Measurements from ENCODE around the gene FBXO41. TPM values are rescaled to one million over a fixed set of nuclear protein-coding genes. Genes with fewer than 3 reads are reported as not detected.
"Not testable (repeated sequence)": the region's sequence is repeated elsewhere in the genome, so short reads cannot be mapped to it uniquely, and the experiment has no call there.

The FBXO41 gene
- total RNA-seq, 1 donor from 2014 or later: 15.4 TPM

DNA sequence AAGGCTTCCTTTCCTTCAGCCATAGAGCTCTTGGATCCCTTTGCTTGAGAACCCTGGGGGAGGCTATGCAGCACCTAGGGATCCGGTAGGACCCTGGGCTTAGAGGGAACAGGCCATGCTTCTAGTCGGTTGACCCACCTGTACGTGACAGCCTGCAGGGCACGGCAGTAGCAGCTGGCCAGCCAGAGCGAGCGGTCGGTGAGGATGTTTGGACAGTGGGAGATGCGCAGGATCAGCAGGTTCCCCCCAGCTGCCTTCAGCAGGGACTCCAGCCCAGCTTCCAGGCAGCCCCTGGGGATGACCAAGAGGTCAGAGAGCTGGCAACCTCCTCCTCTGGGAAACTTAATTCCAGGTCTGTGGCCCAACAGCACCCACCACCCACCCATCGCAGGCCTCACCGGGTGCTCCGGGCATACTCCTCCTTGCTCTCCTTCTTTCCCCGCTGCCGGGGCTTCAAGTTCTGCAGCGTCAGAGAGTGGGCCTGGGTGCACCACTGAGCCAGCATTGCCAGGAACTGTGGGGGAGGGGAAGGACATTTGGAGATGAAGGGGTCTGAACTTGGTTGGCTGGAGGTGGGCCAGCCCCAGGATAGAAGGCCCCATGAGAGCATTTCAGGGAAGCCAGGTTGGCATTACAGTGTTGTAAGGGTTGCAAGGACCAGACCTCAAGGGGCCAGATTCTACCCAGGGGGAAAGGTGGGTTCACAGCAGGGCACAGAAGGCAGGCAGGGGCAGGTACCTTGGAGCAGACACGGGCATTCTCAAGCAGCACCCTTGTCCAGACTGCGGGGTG, 20.5 kb downstream of the FBXO41 start:
- intact Hi-C loops (cut with micrococcal nuclease): no loop called here

DNA sequence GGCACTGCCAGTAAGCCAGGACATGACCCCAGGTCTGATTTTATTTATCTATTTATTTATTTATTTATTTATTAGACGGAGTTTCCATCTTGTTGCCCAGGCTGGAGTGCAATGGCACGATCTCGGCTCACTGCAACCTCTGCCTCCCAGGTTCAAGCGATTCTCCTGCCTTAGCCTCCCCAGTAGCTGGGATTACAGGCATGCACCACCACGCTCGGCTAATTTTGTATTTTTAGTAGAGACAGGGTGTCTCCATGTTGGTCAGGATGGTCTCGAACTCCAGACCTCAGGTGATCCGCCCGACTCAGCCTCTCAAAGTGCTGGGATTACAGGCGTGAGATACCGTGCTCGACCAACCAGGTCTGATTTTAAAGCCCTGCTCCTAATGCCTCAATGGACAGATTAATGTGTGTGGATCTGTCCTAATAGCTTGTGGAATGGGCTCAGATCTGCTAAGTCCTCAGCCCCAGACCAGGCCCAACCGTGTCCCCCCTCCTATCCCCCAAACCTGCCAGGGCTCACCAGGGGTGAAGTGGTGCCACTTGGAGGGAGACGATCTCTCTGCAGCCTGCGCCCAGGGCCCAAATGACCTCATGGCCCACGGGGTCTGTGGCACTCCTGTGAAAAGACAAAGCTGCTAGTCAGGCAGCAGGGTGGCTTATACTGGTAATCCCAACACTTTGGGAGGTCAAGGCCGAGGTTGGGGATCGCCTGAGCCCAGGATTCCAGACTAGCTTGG, 21.4 kb downstream of the FBXO41 start:
- intact Hi-C loops (cut with micrococcal nuclease): not testable (repeated sequence)

DNA sequence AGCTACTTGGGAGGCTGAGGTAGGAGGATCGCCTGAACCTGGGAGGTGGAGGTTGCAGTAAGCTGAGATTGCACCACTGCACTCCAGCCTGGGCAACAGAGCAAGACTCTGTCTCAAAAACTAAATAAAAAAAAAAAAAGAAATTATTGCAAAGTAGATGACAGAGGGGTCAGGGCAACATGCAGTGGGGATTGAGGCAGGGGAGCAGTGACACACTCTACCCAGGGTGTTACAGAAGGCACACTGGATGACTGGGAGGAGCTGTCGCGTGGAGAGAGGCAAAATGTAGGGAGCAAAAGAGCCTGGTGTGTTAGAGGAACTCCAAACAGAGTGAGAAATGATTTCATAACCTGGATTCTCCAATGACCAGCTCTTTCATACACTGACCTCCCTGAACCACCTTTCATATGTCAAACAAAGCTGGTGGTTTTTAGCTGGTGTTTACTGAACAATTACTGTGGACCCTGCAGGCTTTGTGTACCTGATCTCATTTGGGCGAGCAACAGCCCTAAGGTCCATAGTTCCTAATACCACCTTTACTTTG, 22.1 kb downstream of the FBXO41 start:
- intact Hi-C loops (cut with micrococcal nuclease): no loop called here

DNA sequence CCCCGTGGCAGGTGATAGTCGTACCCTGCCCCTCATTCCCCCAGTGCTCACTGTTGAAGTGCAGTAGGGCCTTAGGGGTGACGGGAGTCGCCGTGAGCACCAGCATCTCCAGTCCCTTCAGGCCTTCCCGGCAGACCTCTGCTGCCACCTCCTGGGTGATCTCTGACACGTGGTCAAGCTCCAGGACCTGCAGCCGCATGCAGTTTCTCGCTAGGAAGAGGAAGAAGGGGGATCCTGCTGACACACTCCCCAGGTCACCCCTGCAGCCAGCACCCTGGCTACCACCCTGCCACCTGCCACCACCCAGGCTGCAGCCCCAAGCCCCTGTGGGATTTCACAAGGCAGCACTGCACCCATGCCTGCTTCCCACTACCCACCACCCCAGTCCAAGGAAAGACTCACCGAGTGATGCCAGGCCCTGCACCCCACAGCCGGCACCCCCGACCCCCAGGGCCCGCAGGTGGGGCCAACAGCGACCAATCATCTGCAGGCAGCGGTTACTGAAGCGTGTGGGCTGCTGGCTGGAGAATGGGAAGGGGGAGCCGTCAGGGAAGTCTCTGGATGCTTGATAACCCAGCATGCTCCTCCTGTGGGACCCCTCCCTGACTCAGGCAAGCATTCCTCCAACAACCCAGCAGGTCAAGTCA, 23.8 kb downstream of the FBXO41 start:
- intact Hi-C loops (cut with micrococcal nuclease): no loop called here

DNA sequence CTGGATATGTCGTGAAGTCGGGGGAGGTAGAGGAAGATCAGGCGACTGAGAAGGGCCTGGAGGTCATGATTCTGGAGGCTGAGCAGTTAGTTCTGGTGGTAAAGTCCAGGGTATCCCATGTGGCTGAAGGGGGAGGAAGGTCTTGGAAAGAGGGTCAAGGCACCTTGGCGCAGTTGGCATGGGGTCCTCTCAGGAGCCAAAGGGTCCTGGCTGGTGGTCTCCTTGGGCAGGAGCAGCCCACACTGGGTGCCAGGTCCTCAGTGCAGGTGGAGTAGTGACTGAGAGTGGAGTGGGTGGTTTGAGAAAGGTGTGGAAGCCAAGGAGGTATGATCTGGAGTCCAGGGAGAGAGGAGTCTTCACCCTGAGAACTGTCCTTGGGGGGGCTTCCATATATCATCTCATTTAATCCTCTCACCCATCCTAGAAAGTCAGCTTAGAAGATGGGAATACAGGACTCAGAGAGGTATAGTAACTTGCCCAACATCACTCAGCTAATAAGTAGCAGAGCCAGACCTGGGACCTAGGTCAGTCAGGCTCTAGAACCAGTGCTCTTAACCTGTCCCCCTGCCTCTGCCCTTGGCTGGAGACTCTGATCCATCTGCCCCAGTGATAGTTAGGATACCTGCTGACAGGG, 24.5 kb downstream of the FBXO41 start:
- intact Hi-C loops (cut with micrococcal nuclease): no loop called here

DNA sequence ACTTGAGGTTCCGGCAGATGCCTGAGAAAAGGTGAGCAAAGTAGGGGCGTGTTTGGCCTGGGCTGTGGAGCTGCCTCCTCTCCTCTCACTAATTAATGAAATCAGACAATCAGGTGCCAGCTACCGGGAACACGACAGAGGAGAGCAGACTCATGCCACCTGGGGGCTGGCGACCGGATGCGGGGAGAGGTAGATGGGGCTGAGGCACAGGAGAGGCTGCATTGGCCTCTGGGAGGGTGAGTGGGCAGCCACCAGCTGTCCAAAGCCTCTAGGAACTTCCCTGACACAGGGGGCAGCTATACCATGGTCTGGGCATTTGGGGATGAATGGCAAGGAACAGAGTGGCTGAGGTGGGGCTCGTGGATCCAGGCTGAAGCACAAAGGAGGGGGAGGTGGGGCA, 25.0 kb downstream of the FBXO41 start:
- intact Hi-C loops (cut with micrococcal nuclease): no loop called here

DNA sequence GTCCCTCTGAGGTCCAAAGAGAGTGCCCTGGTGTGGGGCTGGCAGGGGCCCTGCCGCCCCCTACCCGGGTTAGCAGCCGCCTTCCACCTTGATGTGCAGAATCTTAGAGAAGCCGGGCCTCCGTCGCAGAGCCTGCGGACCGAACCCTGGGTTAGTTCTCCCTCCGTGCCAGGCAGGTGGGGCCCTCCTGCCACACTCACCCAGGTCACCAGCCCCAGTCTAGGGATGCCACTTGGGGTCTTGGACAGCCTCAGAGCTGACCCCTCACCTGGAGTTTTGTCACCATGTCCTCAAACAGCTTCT, 25.4 kb downstream of the FBXO41 start:
- intact Hi-C loops (cut with micrococcal nuclease): no loop called here

DNA sequence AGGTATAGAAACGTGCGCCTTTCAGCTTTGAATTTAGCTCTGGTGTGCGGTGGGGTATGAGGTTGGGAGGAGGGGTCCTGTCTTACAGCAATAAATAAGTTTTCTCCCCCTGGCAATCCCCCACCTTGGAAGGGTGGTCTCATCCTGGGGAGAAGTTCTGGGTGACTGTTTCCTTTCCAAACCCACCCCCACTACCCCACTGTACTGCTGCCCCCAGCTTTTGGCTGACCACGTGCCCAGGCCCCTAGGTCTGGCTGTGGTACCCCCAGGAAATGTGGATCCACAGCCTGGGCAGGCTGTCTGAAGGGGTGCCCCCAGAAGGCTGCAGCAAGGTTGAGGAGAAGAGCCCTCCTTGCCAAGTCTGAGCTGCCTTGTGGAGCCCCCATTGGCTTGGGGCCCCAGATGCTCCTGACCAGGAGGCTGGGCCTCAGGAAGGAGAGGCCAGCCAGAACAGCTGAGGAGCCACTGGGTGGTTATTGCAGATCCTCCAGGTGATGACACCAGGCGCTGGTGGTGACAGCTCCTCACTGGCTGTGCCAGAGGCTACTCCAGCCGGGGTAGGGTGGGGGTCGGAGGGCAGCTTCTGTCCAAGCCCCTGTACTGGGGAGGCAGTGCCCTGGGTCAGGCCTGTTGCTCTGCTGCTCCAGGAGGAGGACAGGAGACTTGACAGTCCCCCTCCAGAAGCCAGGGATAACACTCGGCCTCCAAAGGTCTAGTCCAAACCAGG, 25.9 kb downstream of the FBXO41 start:
- intact Hi-C loops (cut with micrococcal nuclease): no loop called here

DNA sequence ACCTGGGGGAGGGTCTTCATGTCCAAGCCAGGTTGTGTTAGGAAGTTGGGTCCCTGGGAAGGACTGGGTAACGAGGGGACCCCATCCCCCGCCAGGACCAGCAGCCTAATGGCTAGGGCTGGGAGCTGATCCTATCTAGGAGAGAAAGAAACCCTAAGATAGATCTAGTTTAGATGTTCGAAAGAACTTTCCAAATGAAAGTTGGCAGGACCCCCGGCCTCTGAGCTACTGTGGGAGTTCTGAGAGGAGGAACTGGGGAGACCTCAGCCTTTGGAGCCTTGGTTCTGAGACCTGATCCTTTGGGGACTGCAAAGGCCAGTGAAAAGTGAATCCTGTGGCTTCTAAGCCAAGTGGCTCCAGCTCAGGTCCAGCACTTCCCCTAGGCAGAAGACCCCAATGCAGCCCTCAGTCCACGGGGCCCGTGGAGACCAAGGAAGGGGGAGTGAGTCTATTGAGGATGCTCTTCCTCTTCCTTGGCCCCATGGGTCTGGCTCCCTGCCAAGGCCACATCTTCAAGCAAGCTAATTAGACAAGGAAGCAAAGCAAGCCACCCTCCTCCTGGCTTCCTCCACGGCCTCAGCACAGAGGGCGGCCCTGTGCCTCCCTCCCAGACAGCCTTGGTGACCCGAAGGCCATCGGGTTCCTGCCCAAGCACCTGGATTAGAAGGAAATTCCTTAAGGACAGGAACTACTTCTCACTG, 26.7 kb downstream of the FBXO41 start:
- intact Hi-C loops (cut with micrococcal nuclease): no loop called here

DNA sequence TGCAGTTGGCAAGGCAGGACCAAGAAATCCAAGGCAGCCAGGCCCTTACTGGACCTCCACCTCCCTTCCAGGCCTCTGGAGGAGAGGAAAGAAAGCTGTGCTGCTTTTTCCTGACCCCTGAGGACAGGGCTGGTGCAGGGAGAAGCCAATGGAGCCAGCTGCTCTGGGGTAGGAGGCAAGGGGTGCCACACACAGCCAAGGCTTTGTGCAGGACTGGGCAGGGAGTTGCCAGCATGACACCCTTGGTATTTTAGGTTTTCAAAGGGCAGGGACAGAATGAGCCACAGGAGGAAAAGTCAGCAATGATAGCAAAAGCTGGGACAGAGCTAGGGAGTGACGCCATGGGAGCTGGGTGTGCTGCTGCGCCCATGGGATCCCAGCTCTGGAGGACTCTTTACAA, 27.3 kb downstream of the FBXO41 start:
- intact Hi-C loops (cut with micrococcal nuclease): no loop called here

DNA sequence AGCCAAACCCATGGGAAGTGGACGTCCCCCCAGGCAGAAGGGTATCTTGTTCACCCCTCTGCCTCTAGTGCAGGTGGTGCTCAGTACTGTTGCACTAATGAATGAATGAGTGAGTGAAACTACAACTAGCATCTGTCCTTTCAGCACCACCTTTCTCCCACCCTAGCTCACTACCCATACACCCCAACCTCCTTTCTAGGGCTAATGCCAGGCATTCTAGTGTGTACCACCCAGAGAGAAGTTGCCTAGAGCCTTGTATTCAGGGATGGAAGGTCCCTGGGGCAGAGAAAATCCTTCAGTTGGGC, 27.7 kb downstream of the FBXO41 start:
- intact Hi-C loops (cut with micrococcal nuclease): no loop called here

DNA sequence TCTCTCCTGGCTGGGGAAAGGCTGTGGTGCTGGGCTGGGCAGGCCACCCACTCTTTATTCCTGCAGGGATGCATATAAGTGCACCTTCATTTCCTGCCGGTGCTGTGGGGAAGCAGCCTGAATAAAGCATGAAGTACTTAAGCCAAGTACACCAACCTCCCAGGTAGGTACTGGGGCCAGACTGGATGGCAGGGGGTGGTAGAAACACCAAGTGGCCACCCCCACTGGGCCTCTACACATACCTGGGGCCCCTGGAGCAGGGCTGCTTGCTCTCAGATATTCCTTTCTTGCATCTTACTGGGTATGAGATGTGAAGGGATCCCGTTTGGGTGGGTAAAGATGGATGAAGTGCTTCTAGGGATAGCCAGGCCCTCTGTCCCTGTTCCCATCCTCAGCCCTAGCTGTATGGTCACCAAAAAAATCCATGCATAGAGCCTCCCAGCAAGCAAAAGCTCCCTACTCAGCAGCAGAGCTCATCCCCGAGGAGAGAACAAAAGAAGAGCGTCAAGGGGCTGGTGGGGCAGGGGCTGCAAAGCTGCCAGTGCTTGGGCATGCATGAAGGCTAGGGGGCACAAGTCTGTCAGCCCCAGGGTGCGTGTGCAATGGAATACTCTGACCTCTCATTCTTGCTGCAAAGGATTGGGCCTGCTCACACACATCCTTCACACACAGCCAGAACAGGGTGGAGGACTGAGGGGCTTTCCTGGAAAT, 28.2 kb downstream of the FBXO41 start:
- intact Hi-C loops (cut with micrococcal nuclease): no loop called here

DNA sequence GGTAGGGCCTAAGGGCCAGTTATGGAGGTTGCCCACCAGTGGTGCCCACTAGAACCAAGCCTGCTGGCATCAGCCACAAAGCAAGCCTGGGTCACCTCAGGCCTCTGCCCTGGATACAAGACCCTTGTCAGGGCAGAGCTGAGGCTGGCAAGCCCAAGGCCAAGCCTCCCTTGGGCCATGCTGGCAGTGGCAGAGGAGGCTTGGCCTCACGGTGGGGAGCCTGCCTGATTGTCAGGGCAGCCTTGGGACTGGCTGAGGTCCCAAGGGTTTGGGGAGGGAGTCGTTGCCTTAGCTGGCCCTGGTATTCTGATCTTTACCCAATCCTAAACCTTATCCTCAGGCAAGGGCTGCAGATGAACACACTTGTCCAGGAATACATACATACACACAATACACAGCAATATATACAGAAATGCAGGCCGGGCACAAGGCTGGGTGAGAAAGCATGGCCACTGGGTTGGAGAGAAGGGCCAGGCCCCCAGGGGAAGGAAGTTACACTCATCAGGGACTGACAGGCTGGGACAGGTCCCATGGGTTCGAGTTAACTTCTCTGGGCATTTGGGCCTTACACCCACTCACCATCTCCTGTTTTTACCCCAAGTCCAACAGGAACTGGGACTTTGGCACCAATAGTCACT, 29.2 kb downstream of the FBXO41 start:
- intact Hi-C loops (cut with micrococcal nuclease): no loop called here

DNA sequence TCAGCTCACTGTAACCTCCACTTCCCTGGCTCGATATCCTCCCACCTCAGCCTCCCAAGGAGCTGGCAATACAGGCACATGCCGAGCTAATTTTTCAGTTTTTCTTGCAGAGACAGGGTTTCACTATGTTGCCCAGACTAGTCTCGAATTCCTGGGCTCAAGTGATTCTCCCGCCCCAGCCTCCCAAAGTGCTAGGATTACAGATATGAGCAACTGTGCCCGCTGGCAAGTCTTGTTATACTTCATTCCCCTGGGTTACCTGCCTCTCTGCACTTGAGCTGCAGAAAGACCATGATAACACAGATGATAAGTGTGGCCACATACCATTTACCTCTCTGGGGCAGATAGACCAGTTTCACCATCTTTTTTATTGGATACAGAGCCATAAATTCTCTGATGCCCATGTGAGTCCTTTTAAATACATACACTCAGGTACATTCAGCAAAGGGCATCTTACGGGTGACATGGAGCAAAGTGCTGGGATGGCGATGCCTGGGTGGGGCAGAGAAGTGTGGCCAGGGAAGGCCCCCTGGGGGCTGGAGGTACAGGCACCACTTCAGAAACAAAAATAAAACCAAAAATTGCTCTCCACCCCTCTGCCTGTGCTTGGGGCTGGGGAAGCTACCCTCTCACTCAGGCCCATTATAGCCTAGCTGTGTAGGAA, 29.8 kb downstream of the FBXO41 start:
- intact Hi-C loops (cut with micrococcal nuclease): no loop called here

DNA sequence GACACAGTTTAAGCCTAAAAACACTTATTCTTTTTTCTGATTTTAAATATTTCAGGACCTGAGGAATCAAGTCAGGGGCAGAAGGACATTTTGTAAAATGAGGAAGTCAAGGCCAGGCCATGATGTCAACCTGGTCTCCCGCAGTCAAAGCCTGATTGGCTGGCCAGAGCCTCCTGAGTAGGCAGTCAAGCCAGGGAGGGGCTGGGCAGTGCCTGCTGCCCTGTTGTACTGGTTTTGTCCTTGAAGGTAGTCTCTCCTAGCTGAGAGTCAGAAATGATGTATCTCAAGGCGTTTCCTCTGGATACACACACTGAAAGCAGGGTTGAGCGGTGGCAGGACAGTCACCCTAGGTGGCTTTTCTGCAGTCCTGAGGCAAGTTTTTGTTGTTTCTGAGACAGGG, 30.4 kb downstream of the FBXO41 start:
- intact Hi-C loops (cut with micrococcal nuclease): no loop called here

DNA sequence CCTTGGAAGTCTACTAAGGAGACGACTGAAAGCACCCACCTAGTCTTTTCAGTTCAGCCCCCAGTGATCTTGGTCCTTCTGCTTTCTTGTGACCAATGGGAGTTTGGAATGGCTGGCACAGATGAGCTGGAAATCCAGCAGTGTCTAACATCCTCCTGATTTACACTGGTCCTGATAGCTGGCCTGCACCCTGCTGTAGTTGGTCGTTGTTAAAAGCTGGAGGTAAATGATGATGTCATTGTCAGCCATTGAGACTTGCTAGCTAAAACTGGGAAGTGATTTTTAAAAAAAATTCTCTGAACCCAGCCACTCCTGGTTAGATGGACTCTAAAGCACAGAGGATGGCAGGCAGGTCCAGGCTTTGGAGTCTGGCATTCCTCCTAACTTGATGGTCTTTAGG, 30.9 kb downstream of the FBXO41 start:
- intact Hi-C loops (cut with micrococcal nuclease): no loop called here

DNA sequence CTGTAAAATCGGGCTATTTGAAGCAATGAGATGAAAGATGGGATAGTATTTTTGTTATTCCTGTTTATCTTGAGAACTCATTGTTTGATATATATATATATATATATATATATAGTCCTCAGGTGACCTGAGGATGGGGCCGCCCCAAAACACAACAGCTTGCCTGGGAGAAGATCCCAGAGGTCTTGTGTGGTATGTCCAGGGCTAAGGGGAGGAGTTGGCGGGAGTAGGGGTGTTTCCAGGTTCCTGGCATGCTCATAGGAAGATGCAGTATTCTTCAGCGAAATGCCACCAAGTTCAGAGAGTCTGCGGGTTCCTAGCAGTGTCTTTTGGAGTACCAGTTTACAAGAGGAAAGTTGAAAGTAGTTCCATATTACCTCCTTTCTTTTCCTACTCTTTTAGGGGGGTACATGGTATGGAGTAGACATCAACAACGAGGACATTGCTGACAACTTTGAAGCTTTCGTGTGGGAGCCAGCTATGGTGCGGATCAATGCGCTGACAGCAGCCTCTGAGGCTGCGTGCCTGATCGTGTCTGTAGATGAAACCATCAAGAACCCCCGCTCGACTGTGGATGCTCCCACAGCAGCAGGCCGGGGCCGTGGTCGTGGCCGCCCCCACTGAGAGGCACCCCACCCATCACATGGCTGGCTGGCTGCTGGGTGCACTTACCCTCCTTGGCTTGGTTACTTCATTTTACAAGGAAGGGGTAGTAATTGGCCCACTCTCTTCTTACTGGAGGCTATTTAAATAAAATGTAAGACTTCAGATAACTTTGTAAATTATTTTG, 31.8 kb downstream of the FBXO41 start:
- intact Hi-C loops (cut with micrococcal nuclease): no loop called here

All from T-helper 2 cell treated with Interferon-gamma antibody and Interleukin-4, amounts not matched to agents 100 ng/mL and 5 ng/mL, for 36 hours (primary cell).